ENCODE data around the gene KLHDC2. TPM values are rescaled to one million over a fixed set of nuclear protein-coding genes. Genes with fewer than 3 reads are reported as not detected.

KLHDC2 gene, protein sequence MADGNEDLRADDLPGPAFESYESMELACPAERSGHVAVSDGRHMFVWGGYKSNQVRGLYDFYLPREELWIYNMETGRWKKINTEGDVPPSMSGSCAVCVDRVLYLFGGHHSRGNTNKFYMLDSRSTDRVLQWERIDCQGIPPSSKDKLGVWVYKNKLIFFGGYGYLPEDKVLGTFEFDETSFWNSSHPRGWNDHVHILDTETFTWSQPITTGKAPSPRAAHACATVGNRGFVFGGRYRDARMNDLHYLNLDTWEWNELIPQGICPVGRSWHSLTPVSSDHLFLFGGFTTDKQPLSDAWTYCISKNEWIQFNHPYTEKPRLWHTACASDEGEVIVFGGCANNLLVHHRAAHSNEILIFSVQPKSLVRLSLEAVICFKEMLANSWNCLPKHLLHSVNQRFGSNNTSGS
- total RNA-seq (2022; extraction: Qiagen RNA extraction) = 29.7 to 32.9 TPM (median 32.4 TPM) in 5 replicates

DNA sequence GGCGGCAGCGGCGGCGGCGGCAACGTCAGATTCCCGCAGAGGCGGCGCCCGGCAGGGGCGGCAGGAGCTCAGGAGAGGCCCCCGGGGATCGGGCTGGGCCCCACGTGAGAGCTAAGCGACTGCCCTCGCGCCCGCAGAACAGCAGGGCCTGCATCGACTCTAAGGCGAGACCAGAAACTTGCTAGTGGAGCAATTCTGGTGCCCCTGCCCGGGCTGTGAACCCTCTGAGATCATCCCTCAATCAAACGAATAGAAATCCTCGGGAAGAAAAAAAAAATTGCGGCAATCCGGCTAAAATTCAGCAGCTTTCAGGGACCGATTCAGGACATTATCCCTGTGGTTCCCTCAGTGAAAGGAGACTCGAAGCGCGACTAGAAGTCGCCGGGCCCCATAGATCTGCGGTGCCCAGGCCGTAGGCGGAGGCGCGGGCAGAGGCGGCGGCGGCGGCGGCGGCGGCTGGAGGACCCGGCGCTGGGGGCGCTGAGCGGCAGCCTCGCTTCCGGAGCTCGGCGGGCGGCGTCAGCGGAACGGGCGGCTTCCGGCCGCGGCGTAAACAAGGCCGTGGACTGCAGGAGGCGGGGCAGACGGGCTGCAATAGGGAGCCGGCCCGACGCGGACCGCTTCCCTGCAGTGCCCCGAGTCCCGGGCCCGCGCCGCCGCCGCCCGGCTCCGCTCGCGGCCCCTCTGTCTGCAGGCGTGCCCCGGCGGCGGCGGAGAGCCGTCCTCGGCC is at the start of gene KLHDC2:
Gene KLHDC2 (plus strand): TSS at position 583 of the 730 bp plus-strand sequence. CDS start 316 bp downstream, outside the sequence.

Other genes starting within 250 kb of the KLHDC2 start
- 3,276 to 5,293 TPM (median 3,450 TPM) in 5 replicates for gene RPS29, start 181.8 kb upstream of the KLHDC2 start, total RNA-seq (2022; extraction: Qiagen RNA extraction)
- gene LRR1, start 169.2 kb upstream of the KLHDC2 start, total RNA-seq (2022; extraction: Qiagen RNA extraction) = 44.4 to 48.2 TPM (median 46.5 TPM) in 5 replicates
- gene RPL36AL, start 147.5 kb upstream of the KLHDC2 start, total RNA-seq (2022; extraction: Qiagen RNA extraction) = 409 to 557 TPM (median 413 TPM) in 5 replicates
- gene MGAT2, start 147.4 kb upstream of the KLHDC2 start, total RNA-seq (2022; extraction: Qiagen RNA extraction) = 45.5 to 54.5 TPM (median 52.5 TPM) in 5 replicates
- gene DNAAF2, start 132.9 kb upstream of the KLHDC2 start, total RNA-seq (2022; extraction: Qiagen RNA extraction) = 10.8 to 12.6 TPM (median 11.4 TPM) in 5 replicates
- 12.2 to 15.7 TPM (median 13.4 TPM) in 5 replicates for gene POLE2, start 79.9 kb upstream of the KLHDC2 start, total RNA-seq (2022; extraction: Qiagen RNA extraction)
- gene KLHDC1, start 75.0 kb upstream of the KLHDC2 start, total RNA-seq (2022; extraction: Qiagen RNA extraction) = 0.23 to 0.48 TPM (median 0.41 TPM) in 5 replicates
- gene NEMF, start 84.6 kb downstream of the KLHDC2 start, total RNA-seq (2022; extraction: Qiagen RNA extraction) = 30.1 to 39.0 TPM (median 36.6 TPM) in 5 replicates
- gene ARF6, start 124.9 kb downstream of the KLHDC2 start, total RNA-seq (2022; extraction: Qiagen RNA extraction) = 90.3 to 102 TPM (median 102 TPM) in 5 replicates